Measurements from ENCODE around the gene SLC22A4.

The SLC22A4 gene

GRCh38 chr5:132376694-132377641, 82.8 kb downstream of the SLC22A4 start:
- DNase-seq (ENCODE audit: low read depth, low spot score) = no peak

- DNase-seq (ENCODE audit: low read depth, low spot score) = no peak
These were observed 83.5 kb downstream of the SLC22A4 start for GRCh38 chr5:132377738-132378137.

GRCh38 chr5:132378580-132378979, 84.4 kb downstream of the SLC22A4 start:
- DNase-seq (ENCODE audit: low read depth, low spot score) = no peak

- DNase-seq (ENCODE audit: low read depth, low spot score) = no peak
These were observed 85.9 kb downstream of the SLC22A4 start for GRCh38 chr5:132380047-132380446.

GRCh38 chr5:132380741-132381140, 86.5 kb downstream of the SLC22A4 start:
- DNase-seq (ENCODE audit: low read depth, low spot score) = no peak

- DNase-seq (ENCODE audit: low read depth, low spot score) = no peak
These were observed 87.4 kb downstream of the SLC22A4 start for GRCh38 chr5:132381614-132382013.

GRCh38 chr5:132383261-132383660, 89.1 kb downstream of the SLC22A4 start:
- no peak for DNase-seq (ENCODE audit: low read depth, low spot score)

GRCh38 chr5:132383984-132384383, 89.8 kb downstream of the SLC22A4 start:
- DNase-seq (ENCODE audit: low read depth, low spot score) = no peak

- no peak for DNase-seq (ENCODE audit: low read depth, low spot score)
These were observed 90.4 kb downstream of the SLC22A4 start for GRCh38 chr5:132384506-132385050.

GRCh38 chr5:132385326-132386105, 91.3 kb downstream of the SLC22A4 start:
- no peak for DNase-seq (ENCODE audit: low read depth, low spot score)

GRCh38 chr5:132386644-132387286, 92.6 kb downstream of the SLC22A4 start:
- DNase-seq (ENCODE audit: low read depth, low spot score) = no peak

GRCh38 chr5:132387640-132388117, 93.5 kb downstream of the SLC22A4 start:
- DNase-seq (ENCODE audit: low read depth, low spot score) = peak; percentile 95

GRCh38 chr5:132388244-132389050, 94.3 kb downstream of the SLC22A4 start:
- no peak for DNase-seq (ENCODE audit: low read depth, low spot score)

- no peak for DNase-seq (ENCODE audit: low read depth, low spot score)
These were observed 94.8 kb downstream of the SLC22A4 start for GRCh38 chr5:132389051-132389331.

- DNase-seq (ENCODE audit: low read depth, low spot score) = peak; percentile 98
These were observed 95.5 kb downstream of the SLC22A4 start for GRCh38 chr5:132389585-132390286.

GRCh38 chr5:132391247-132391646, 97.1 kb downstream of the SLC22A4 start:
- DNase-seq (ENCODE audit: low read depth, low spot score) = no peak

GRCh38 chr5:132391870-132392269, 97.7 kb downstream of the SLC22A4 start:
- DNase-seq (ENCODE audit: low read depth, low spot score) = no peak

GRCh38 chr5:132392411-132392810, 98.2 kb downstream of the SLC22A4 start:
- no peak for DNase-seq (ENCODE audit: low read depth, low spot score)

- no peak for DNase-seq (ENCODE audit: low read depth, low spot score)
These were observed 99.0 kb downstream of the SLC22A4 start for GRCh38 chr5:132392978-132393825.

Measured in smooth muscle cell of the brain vasculature (primary cell).